ENCODE results near the gene IQGAP1. TPM values are rescaled to one million over a fixed set of nuclear protein-coding genes. Genes with fewer than 3 reads are reported as not detected.
"Not testable (repeated sequence)": the region's sequence is repeated elsewhere in the genome, so short reads cannot be mapped to it uniquely, and the experiment has no call there.

Gene IQGAP1
- total RNA-seq, 6 experiments from 2014 or later: 172 to 201 (median 185) TPM

DNA sequence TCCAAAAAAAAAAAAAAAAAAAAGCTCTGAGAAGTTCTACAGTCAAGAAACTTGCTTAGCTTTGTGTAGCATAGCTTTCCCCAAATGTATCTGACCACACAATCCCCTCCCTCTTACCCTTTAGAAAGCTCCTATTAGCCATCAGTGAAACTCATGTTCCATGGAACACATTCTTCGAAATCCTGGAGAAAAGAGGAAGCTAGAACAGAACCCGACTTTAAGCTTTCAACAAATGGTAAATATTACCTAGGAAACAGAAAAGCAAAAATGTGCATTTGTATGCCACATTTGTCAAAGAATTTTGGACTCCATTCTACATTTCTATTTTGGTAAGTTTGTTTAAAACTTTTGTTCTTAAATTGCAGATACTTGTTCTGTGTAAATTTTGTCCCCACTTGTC, 124.2 kb downstream of the IQGAP1 start:
- TF ChIP-seq, protein P1, sequence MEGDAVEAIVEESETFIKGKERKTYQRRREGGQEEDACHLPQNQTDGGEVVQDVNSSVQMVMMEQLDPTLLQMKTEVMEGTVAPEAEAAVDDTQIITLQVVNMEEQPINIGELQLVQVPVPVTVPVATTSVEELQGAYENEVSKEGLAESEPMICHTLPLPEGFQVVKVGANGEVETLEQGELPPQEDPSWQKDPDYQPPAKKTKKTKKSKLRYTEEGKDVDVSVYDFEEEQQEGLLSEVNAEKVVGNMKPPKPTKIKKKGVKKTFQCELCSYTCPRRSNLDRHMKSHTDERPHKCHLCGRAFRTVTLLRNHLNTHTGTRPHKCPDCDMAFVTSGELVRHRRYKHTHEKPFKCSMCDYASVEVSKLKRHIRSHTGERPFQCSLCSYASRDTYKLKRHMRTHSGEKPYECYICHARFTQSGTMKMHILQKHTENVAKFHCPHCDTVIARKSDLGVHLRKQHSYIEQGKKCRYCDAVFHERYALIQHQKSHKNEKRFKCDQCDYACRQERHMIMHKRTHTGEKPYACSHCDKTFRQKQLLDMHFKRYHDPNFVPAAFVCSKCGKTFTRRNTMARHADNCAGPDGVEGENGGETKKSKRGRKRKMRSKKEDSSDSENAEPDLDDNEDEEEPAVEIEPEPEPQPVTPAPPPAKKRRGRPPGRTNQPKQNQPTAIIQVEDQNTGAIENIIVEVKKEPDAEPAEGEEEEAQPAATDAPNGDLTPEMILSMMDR (IDR thresholded peaks at IDR 0.05): no peak
- no peak for DNase-seq
- Mint-ChIP-seq H3K4me1 (ENCODE audit: low read depth) (no peaks in the 10 kb centered on the region), H3K27me3 (ENCODE audit: insufficient read depth) (no peaks in the 10 kb centered on the region; the same call in 1 of the 2 replicates), H3K36me3 (ENCODE audit: low read depth) (peaks cover 31% of the 10 kb centered on the region), H3K27ac (no peak overlapping the region), H3K4me3 (no peak overlapping the region), H3K9me3 (no peaks in the 10 kb centered on the region)

DNA sequence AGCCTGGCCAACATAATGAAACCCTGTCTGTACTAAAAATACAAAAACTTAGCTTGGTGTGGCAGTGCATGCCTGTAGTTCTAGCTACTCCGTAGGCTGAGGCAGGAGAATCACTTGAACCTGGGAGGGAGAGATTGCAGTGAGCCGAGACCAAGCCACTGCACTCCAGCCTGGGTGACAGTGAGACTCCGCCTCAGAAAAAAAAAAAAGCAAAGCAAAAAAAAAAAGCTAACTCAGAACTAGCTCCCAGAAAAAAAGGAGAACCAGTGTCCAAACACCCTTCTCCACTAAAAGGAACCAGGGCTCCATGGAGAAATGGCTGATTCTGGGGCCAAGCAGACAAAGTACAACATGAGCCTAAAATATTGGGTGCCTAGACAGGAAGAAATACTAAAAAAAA, 124.9 kb downstream of the IQGAP1 start:
- TF ChIP-seq, protein P1 (IDR thresholded peaks at IDR 0.05): no peak
- H3K36me3 Mint-ChIP-seq (ENCODE audit: low read depth): peaks cover 31% of the 10 kb centered on the region
- no peak overlapping the region for H3K27ac Mint-ChIP-seq
- no peak overlapping the region for H3K4me3 Mint-ChIP-seq
- DNase-seq: no peak
- H3K27me3 Mint-ChIP-seq (ENCODE audit: insufficient read depth): no peaks in the 10 kb centered on the region; the same call in 1 of the 2 replicates
- H3K4me1 Mint-ChIP-seq (ENCODE audit: low read depth): no peaks in the 10 kb centered on the region
- H3K9me3 Mint-ChIP-seq: no peaks in the 10 kb centered on the region

DNA sequence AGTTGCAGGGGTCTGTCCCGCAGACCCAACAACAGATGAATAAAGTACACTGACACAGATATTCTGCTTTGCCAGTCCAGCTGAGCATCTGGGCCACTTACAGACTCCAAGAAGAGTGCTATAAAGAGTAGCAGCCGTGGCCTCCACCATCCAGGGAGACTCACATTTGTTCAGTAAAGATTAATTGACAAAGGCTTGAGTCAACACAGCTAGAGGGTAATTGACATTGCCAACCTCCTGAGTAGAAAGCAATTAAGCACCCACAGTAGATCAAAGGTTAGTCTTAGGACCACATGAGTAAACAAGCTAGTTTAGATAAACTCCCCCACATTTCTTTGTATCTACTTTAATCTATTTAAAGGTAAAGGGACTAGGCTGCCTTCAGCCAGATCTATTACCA, 125.4 kb downstream of the IQGAP1 start:
- TF ChIP-seq, protein P1 (IDR thresholded peaks at IDR 0.05): no peak
- peaks cover 31% of the 10 kb centered on the region for H3K36me3 Mint-ChIP-seq (ENCODE audit: low read depth)
- no peak for DNase-seq
- no peak overlapping the region for H3K27ac Mint-ChIP-seq
- H3K9me3 Mint-ChIP-seq: no peaks in the 10 kb centered on the region
- H3K27me3 Mint-ChIP-seq (ENCODE audit: insufficient read depth): no peaks in the 10 kb centered on the region; the same call in 1 of the 2 replicates
- H3K4me1 Mint-ChIP-seq (ENCODE audit: low read depth): peaks cover 2% of the 10 kb centered on the region; the same call in 1 of the 2 replicates
- no peak overlapping the region for H3K4me3 Mint-ChIP-seq

DNA sequence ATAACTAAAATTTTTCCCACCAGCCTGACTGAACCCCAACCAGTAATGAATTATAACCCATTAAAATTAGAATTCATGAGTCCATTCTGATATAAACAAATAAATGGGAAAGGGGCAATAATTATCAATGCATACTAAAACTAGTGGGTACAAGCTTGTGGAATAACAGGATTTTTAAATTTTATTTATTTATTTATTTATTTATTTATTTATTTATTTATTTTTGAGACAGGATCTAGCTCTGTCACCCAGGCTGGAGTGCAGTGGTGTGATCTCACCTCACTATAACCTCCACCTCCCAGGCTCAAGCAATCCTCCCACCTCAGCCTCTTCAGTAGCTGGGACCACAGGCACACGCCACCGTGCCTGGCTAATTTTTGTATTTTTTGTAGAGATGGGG, 125.9 kb downstream of the IQGAP1 start:
- H3K27ac Mint-ChIP-seq; DNase-seq; H3K27me3 Mint-ChIP-seq (ENCODE audit: insufficient read depth); H3K9me3 Mint-ChIP-seq; H3K4me3 Mint-ChIP-seq; H3K4me1 Mint-ChIP-seq (ENCODE audit: low read depth): not testable (repeated sequence)
- H3K36me3 Mint-ChIP-seq (ENCODE audit: low read depth): peaks cover 31% of the 10 kb centered on the region

DNA sequence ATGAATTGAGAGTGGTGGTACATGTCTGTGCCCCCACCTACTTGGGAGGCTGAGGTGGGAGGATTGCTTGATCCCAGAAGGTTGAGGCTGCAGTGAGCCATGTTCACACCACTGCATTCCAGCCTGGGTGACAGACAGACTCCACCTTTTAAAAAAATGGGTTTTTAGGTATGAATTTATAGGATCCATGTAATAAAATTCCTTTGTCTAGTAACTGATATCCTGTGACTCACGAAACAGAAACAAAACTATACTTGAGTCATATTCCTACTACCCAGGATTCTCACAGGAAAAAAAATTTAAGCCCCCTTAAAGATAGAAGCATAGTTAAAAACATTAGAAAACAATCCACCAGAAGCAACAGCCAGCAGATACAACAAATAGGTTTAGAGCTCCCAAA, 131.6 kb downstream of the IQGAP1 start:
- Mint-ChIP-seq H3K27me3 (ENCODE audit: insufficient read depth) (peaks cover 4% of the 10 kb centered on the region; the same call in 1 of the 2 replicates), H3K9me3 (no peaks in the 10 kb centered on the region), H3K36me3 (ENCODE audit: low read depth) (no peaks in the 10 kb centered on the region), H3K4me3 (no peak overlapping the region), H3K27ac (peak overlapping the region; percentile 55), H3K4me1 (ENCODE audit: low read depth) (peaks cover 36% of the 10 kb centered on the region)
- DNase-seq: peak; percentile 13
- TF ChIP-seq, protein P1 (IDR thresholded peaks at IDR 0.05): no peak

DNA sequence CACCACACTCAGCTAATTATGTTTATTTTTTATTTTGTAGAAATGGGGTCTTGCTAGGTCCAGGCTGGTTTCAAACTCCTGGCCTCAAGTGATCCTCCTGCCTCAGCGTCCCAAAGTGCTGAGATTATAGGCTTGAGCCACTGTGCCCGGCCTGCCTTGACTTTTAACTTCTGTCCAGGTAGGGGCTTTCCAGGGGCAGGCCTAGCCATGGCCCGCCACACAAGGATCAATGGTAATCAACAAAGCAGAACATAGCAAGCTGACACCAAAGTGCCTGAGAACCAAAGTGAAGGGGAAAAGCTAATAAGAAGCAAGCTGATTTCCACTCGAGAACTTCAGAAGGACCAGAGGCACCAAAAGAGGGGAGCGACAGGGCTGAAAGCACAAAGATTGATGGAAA, 132.3 kb downstream of the IQGAP1 start:
- no peaks in the 10 kb centered on the region for H3K36me3 Mint-ChIP-seq (ENCODE audit: low read depth)
- H3K4me3 Mint-ChIP-seq: no peak overlapping the region
- peaks cover 36% of the 10 kb centered on the region for H3K4me1 Mint-ChIP-seq (ENCODE audit: low read depth)
- H3K9me3 Mint-ChIP-seq: no peaks in the 10 kb centered on the region
- TF ChIP-seq, protein P1 (IDR thresholded peaks at IDR 0.05): no peak
- peak overlapping the region; percentile 27; the same call in 1 of the 2 replicates for H3K27ac Mint-ChIP-seq
- H3K27me3 Mint-ChIP-seq (ENCODE audit: insufficient read depth): peaks cover 4% of the 10 kb centered on the region; the same call in 1 of the 2 replicates
- no peak for DNase-seq
